ENCODE results near the gene FOXK1.
"Not testable (repeated sequence)": the region's sequence is repeated elsewhere in the genome, so short reads cannot be mapped to it uniquely, and the experiment has no call there.

FOXK1 gene

DNA sequence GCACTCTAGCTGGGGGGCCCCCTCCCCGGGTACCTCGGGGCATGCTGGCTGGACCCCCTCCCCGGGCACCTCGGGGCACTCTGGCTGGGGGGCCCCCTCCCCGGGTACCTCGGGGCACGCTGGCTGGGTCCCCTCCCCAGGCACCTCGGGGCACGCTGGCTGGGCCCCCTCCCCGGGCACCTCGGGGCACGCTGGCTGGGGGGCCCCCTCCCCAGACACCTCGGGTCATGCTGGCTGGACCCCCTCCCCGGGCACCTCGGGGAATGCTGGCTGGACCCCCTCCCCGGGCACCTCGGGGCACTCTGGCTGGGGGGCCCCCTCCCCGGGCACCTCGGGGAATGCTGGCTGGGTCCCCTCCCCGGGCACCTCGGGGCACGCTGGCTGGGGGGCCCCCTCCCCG is 120.5 kb downstream of the FOXK1 start:
- DNase-seq = not testable (repeated sequence)

DNA sequence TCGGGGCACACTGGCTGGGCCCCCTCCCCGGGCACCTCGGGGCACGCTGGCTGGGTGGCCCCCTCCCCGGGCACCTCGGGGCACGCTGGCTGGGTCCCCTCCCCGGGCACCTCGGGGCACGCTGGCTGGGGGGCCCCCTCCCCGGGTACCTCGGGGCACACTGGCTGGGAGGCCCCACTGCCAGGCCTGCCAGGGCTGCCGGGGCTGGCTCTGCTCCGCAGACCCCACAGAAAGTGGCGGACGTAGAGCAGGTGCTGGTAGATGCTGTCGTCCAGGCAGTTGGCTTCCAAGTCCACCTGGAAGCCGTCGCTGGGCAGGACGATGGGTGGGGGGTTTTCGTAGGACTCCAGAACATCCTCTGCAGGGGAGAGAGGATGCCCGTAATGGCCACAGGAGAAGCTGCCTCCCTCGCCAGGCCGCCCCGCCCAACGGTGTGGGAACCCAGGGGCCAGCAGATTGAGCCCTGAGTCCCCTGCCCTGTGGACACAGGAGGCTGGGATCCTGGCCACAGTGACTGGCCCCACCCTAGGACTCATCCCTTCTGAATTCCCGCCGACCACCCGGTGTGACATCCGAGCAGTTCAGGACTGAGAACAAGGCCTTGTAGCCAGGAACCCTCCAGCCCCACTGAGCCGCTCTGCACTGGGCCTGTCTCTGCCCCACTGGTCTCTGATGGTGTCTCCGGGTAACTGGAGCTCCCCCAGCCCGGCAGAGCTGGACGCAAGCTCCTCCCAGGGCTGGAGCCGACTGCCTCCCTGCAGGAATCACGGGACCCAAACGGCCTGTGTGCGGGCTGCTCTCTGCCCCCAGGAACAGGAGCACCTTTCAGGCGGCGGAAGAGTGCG is 121.5 kb downstream of the FOXK1 start:
- no peak for DNase-seq

DNA sequence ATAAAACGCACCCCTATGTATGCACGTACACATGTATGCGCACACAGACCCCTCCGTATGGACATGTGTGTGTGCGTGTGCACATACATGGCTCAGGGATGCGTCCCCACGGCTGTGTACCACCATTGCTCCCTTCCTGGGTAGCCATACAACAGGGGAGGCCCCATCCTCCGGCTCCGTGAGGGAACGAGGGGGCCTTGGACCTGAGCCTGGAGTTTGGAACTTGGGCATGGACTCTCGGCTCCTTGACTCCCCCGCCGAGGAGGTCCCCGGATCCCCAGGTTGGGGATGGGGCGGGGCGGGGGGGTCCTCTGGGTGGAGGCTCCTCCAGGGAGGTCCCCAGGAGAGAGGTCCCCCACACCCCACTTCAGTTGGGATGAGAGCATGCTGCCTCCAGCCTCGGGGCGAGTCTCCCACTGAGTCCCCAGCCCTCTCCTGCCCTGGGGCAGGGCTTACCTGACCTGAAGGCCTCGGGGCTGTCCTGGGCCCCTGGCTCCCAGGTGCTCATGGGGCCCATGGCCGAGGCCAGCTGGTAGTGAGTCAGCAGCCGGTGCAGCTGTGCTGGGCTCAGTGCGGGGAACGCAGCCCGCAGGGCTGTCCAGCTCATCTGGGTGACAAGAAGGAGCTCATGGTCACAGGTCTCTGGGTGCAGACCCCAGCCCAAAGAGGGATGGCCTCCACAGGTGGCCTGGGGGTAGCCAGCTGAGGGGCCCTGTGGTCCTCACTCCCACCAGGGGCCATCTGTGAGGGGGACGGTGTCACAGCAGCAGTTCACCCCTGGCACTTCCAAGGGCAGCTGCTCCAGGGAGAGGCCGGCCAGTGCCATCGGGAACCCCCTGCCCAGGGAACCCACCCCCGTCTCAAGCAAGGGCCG is 123.3 kb downstream of the FOXK1 start:
- no peak for DNase-seq

DNA sequence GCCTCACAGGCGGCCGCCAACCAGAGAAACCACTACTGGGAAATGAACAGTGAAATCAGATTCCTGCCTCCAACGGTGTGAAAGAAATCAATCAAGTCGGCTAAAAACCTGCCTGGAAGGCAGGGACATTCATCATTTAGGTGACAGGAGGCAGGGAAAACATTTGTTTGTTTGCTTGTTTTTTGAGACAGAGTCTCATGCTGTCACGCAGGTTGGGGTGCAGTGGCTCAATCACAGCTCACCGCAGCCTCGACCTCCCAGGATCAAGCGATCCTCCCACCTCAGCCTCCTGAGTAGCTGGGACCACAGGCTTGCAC is 123.8 kb downstream of the FOXK1 start:
- no peak for DNase-seq

DNA sequence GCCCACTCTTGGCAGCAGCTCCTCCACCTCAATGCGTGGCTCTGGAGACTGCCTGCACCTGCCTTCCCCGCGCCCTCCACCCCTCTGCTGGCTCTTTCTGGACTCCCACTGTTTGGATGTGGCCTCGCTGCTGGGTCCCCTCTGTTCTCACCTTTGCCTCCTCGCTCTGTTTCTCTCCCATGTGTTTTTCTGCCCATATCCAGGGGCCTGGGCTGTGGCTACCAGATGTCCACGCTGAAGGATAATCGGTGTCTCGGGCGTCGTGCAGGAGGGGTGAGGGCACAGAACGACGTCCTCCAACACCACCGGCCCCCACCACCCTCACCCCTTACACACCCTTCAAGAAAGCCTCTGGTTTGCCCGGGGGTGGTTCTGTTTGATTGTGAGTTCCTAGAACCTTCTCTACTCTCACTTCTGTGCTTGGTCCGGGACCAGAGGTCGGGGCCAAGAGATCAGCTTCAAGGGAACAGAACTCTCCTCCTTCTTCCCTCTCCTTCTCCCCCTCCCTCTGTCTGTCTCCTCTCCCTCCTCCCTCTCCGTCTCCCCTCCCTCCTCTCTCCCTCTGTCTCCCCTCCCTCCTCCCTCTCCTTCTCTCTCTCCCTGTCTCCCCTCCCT is 125.0 kb downstream of the FOXK1 start:
- DNase-seq = no peak

DNA sequence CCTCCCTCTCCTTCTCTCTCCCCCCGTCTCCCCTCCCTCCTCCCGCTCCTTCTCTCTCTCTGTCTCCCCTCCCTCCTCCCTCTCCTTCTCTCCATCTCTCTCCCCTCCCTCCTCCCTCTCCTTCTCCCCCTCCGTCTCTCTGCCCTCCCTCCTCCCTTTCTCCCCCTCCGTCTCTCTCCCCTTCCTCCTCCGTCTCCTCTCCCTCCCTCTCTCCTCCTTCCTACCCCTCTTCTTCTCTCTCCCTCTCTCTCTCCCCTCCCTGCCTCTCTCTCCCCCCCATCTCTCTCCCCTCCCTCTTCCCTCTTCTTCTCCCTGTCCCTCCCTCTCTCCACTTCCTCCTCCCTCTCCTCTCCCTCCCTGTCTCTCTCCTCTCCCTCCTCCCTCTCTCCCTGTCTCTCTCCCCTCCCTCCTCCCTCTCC is 125.5 kb downstream of the FOXK1 start:
- no peak for DNase-seq

DNA sequence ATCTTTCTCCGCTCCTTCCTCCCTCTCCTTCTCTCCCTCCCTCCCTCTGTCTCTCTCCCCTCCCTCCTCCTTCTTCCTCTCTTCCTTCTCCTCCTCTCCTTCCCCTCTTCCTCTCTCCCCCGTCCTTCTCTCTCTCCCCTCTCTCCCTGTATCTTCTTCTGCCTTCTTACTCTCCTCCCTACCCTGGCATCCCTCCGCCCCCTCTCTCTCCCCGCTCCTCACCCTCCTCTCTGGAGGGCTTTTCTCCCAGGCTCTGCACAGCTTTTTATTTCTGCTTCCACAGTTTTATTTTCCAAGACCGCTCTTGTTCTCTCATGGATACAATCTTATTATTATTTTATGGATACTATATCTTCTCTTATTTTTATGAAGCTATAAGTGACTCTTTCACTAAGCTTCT is 125.9 kb downstream of the FOXK1 start:
- no peak for DNase-seq

DNA sequence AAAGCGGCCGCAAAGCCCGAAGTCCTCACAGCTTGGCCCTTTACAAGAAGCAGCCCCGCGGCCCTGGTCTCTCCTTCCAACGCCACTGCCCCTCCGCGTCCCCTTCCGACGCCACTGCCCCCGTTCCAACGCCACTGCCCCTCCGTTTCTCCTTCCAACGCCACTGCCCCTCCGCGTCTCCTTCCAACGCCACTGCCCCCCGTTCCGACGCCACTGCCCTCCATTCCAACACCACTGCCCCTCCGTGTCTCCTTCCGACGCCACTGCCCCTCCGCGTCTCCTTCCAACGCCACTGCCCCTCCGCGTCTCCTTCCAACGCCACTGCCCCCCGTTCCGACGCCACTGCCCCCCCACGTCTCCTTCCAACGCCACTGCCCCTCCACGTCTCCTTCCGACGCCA is 126.5 kb downstream of the FOXK1 start:
- DNase-seq = no peak

DNA sequence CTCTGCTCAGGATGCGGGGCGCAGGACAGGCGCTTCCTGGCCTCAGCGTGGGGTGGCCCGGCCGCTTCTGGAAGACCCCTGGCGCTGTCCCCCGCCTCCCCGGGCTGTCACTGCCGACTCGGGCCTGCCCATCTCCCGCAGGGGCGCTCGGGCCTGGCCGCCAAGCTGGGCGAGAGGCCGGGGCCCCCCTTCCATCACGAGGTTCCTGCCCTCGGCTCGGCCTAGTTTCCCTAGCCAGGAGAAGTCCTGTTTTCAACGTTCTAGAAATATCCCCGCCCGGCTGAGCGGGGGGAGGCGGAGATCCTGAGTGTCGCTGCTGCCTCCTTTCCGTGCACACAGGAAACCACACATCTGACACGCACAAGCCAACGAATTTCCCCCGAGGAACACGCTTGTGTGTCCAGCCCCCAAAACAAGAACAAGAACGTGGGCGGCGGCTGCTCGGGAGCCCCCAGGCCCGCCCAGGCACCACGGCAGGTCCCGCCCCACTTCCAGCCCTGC is 127.0 kb downstream of the FOXK1 start:
- no peak for DNase-seq

DNA sequence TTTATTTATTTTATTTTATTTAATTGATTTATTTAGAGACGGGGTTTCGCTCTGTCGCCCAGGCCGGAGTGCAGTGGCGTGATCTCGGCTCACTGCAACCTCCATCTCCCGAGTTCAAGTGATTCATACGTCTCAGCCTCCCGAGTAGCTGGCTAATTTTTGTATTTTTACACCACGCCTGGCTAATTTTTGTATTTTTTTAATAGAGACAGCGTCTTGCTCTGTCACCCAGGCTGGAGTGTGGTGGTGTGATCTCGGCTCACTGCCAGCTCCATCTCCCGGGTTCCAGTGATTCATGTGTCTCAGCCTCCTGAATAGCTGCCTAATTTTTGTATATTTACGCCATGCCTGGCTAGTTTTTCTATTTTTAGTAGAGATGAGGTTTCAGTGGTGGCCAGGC is 127.6 kb downstream of the FOXK1 start:
- no peak for DNase-seq

DNA sequence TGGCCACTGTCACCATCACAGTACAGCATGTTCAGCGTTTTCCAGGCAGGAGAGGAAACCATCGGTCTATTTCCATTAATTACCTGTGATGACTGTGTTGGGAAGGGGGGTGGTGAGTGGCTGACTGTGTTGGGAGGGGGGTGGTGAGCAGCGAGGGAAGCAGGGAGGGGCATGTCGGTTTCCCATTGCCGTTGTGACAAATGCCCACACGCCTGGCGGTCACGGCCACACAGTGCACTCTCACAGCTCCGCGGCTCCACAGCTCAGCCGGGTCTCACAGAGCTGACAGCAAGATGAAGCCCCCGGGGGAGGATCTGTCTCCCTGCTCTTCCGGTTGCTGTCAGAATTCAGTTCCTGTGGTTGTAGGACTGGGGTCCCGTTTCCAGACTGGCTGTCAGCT is 132.3 kb downstream of the FOXK1 start:
- no peak for DNase-seq

DNA sequence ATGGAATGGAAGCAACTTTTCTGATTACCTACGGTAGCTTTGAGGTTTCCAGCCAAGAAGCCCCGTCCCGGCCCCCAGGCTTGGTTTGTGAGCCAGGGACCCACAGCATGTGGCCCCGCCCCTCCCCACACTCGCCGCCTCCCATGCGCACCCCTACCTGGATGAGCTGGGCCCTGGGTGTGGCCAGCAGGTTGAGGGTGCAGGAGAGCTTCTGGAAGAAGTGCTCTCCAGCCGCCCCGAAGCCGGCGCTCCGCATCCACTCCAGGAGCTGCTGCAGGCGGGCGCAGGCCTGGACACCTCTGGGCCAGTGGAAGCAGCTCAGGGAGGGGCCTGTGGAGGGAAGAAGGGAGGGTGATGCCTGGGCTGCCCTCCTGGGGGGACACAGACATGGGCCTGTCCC is 133.0 kb downstream of the FOXK1 start:
- DNase-seq = no peak

DNA sequence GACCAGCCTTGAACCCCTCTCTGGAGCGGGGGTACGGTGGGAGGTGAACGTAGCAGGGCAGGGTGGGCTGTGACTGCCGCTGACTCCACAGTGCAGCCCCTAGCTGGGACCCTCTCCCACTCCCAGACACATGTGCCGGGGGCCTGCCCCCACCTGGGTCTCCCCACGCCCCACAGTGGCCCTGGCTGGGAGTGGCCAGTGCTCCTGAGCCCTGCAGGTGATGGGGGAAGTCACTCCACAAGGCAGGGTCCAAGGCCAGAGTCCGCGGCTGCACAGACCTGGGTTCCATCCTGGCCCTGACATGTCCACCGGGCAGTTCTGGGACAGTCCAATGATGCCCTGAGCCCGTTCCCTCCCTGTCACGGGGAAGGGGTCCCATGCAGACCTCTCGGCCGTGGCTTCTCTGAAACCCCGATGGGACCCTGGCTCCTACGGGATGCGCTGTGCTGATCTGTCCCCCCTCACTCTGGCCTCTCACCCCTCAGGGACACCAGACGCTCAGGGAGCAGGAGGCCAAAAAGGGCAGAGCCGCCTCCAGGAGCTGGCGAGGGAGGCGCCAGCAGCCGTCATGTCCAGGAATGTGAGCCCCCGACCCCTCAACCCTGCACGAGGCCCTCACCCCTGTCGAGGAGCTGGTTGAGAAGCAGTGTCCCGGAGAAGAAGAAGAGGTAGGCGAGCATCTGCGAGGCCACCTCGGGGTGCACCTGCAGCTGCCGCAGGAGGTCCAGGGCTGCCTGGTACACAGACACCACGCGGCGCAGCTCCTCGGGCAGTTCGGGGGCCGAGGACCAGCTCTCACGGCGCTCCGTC is 133.7 kb downstream of the FOXK1 start:
- no peak for DNase-seq

DNA sequence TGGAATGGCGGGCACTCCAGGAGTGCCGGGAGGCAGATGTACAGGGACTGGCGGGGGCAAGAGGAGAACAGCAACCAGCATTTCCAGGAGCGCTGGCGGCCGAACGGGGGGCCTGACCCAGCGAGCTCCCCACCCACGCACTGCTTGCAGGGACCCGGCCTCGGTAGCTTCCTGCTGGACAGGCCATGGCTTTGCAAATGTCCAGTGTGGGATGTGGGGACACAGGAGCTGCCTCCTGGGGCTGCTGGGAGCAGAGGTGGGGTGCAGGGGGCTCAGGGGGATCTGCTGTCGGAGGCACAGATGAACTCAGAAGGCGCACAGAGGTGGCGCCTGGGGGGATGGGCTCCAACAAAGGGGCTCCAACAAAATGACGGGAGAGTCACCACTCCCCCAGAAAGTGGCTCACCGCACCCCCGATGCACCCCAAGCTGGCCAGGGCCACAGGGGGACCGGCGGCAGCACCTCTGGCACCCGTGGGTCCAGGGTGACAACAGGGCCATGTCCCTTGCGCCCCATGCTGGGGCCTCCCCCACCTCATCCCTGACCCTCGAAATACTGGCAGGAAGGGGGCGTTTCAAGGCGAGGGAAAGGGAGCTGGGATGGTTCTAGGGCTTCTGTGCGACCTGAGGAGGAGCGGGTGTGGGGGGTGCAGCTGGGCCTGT is 134.5 kb downstream of the FOXK1 start:
- no peak for DNase-seq

DNA sequence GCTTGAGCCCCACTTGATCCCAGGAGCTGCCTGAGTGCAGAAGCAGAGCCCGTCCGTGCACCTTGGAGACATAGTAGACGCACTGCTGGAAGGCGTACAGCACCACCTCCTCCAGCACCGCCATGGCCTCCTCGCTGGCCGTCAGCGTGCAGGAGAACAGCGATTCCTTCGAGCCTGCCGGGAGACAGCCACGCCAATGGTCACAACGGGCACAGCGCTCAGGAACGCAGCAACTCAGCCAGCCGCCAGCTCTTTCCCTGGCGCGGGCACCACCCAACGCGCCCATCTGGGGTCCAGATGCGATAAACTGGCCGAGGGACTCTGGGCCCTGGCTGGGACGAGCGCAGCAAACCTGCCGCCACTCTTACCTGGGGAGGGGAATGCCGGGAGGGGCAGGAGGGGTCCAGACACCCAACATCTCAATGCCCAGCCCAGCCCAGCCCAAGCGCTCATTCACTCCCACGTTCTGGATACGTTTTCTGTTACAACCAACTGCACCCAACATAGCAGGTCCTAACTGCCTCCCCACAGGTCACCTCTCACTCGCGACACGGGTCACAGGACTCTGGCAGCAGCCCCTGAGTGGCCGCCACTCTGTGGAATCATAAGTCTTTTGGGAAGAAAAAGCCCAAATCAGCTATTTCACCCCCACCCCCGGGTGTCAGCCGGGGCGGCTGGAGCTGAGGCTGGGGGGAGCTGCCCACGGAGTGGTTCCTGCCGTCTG is 135.2 kb downstream of the FOXK1 start:
- DNase-seq = no peak

DNA sequence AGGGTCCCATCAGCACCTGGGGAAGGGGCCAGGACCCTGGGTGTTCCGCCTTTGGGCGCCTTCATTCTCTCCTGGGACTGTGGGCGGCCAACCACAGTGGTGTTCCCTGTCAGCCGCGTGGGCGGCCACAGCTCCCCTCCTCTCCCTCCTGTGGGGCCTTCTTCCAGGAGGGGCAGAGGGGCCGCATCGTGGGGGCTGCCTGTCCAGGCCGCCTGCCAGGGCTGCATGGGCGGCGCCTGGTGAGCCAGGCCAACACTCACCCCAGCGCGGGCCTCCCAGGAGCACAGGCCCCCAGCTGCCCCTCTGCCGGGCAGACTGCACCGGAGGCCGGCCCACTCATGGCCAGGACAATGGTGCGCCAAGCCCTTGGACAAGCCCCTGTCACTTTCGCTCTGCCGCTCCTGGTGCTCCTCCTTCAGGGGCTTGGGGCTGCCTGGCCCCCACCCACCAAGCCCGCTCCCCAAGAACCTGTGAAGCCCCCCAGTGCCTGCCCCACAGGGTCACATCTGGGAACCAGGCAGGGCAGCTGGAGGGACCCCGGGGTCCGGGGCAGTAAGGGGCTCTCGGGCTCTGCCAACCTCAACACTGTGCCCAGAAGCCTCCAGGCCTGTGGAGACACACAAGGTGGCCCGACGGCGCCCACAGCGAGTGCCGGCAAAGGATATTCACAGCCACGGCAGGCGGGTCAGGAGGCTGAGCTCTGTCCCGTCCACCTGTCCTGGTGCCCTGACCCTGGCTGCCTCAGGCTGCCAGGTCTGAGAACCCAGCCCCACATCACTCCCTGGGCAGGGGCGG is 136.1 kb downstream of the FOXK1 start:
- DNase-seq = no peak

DNA sequence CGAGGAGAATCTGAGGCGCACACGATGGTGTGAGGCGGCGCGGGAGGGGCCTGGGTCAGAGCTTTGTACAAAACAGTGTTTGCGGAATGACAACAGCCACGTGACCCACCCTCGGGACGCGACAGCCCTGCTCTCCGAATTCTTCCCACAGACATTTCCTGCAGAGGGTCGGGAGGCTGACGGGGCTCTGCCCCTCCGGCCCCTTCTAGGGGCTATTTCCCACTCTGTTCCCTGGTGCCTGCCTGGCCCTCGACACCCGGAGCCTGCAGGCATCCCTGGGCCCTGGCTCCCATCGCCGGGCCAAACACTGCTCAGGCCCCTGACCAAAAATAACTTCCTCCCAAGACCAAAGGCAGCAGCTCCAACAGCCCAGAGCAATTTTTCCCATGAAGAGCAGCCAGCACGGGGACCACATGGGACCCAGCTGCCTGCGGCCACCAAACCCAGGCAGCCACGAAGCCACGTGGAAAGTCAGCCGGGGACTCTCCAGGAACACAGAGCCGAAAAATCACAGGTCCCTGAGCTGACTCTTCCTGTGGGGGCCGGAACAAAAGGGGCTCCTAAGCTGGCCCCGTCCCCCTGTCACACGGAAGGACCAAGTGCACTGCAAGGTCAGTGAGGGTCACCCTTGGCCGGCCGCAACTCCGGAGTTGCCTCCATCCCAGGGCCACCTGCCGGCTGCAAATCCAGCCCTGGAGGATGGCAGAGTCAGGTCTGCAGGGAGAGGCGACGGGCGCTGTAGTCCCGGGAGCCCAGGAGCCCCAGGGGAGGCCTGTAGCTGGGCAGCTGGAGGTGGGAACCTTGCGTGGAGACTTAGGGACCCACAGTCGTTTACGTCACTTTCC is 137.7 kb downstream of the FOXK1 start:
- DNase-seq = no peak

DNA sequence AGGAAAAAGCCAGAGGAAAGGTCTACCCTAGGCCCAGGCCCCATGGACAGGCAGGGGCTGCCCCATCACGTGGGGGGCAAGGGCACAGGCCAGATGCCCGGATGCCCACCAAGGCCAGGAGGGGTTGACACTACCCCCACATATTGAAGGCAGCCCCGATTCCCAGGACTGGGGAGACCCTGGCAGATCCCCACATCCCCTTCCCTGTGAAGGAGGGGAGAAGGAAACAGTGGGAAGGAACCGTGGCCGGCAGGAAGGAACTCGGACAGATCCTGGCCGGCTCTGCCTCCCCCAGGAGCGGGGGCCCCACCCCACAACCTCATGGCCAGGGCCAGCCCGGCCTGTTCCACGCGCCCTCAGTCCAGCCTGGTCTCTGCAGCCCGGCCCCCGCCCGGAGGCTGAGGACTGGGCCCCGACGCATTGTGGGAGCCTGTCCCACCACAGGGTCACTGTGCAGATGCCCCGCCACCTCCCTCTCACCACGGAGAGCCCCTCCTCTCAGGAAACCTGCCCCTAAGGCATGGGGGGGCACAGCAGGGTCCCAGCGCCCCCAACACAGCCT is 138.4 kb downstream of the FOXK1 start:
- DNase-seq = no peak

Measured in NCI-H226 (cell line).